GM23338 (cell line): ENCODE data around the gene SUN2.

Experiments
- CREB1 ChIP-seq: fragments of 250-450 bp; sonication (Bioruptor Pico); IDR thresholded peaks from 2 replicates; pipeline ENCODE4 v1.5.0; 2020; ENCODE audit warnings: low read depth, mild to moderate bottlenecking, moderate library complexity
- EZH2 ChIP-seq: fragments of 200-600 bp; sonication (generic); IDR thresholded peaks from one replicate; pipeline ENCODE4 v1.8.0; 2017; ENCODE audit warnings: antibody characterized with exemption, mild to moderate bottlenecking, low read depth; ENCODE audit not compliant: unreplicated experiment
- JUNB ChIP-seq: IDR thresholded peaks from one replicate; pipeline ENCODE4 v1.6.1; 2016; ENCODE audit warnings: antibody characterized with exemption; ENCODE audit not compliant: unreplicated experiment
- NANOG ChIP-seq: IDR thresholded peaks from 2 replicates; pipeline ENCODE4 v1.6.1; 2016; ENCODE audit warnings: antibody characterized with exemption, borderline replicate concordance
- POLR2AphosphoS5 ChIP-seq: IDR thresholded peaks from 2 replicates; pipeline ENCODE4 v1.6.1; 2016; ENCODE audit warnings: antibody characterized with exemption, low read depth
- STAT1 ChIP-seq: IDR thresholded peaks from one replicate; pipeline ENCODE4 v1.6.1; 2016; ENCODE audit warnings: antibody characterized with exemption; ENCODE audit not compliant: unreplicated experiment
- ZNF114 ChIP-seq: fragments of 250-450 bp; sonication (Bioruptor Pico); IDR thresholded peaks from 2 replicates; pipeline ENCODE4 v1.5.0; 2020; ENCODE audit warnings: mild to moderate bottlenecking, moderate library complexity
- TF ChIP-seq, protein P1 (sequence below), 2 experiments: fragments of 200-600 bp in 1 of 2; sonication (generic) in 1 of 2; conservative IDR thresholded peaks; 2 replicates each; pipeline versions ENCODE4 v1.5.1 to v1.6.1; 2016 to 2017; ENCODE audit warnings: antibody characterized with exemption in 2 of 2, low read depth in 2 of 2, mild to moderate bottlenecking in 2 of 2, moderate library complexity in 1 of 2
- TF ChIP-seq, protein P2 (sequence below): IDR thresholded peaks from one replicate; pipeline ENCODE4 v1.6.1; 2018; ENCODE audit warnings: antibody characterized with exemption; ENCODE audit not compliant: unreplicated experiment

DNA sequence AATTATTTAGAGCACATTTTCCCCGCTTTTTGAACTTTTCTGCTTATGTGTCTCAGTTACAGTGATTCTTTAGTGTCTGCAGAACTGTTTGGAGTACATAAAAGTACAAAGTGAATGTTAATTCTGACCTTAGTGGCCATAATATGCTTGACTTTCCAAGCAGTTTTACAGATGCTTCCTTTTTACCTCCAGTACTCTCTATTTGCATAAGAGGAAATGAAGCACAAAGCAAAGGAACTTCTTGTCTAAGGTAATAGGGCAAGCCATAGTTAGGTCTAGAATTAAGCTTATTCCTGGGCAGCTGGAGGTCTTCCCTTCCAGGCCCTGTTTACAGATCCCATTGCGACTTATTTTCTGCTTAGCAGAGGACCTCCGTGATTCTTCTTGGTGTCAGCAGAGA, 46.5 kb downstream of the SUN2 start:
- TF ChIP-seq, protein P1, sequence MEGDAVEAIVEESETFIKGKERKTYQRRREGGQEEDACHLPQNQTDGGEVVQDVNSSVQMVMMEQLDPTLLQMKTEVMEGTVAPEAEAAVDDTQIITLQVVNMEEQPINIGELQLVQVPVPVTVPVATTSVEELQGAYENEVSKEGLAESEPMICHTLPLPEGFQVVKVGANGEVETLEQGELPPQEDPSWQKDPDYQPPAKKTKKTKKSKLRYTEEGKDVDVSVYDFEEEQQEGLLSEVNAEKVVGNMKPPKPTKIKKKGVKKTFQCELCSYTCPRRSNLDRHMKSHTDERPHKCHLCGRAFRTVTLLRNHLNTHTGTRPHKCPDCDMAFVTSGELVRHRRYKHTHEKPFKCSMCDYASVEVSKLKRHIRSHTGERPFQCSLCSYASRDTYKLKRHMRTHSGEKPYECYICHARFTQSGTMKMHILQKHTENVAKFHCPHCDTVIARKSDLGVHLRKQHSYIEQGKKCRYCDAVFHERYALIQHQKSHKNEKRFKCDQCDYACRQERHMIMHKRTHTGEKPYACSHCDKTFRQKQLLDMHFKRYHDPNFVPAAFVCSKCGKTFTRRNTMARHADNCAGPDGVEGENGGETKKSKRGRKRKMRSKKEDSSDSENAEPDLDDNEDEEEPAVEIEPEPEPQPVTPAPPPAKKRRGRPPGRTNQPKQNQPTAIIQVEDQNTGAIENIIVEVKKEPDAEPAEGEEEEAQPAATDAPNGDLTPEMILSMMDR (conservative IDR thresholded peaks at IDR 0.05; ENCODE audit: low read depth in 2 of 2) = no peak
- TF ChIP-seq ZNF114 (no peak), NANOG (no peak), EZH2 (no peak), STAT1 (no peak), POLR2AphosphoS5 (no peak), JUNB (no peak), CREB1 (CRISPR knock-in tag) (no peak)
- TF ChIP-seq, protein P2, sequence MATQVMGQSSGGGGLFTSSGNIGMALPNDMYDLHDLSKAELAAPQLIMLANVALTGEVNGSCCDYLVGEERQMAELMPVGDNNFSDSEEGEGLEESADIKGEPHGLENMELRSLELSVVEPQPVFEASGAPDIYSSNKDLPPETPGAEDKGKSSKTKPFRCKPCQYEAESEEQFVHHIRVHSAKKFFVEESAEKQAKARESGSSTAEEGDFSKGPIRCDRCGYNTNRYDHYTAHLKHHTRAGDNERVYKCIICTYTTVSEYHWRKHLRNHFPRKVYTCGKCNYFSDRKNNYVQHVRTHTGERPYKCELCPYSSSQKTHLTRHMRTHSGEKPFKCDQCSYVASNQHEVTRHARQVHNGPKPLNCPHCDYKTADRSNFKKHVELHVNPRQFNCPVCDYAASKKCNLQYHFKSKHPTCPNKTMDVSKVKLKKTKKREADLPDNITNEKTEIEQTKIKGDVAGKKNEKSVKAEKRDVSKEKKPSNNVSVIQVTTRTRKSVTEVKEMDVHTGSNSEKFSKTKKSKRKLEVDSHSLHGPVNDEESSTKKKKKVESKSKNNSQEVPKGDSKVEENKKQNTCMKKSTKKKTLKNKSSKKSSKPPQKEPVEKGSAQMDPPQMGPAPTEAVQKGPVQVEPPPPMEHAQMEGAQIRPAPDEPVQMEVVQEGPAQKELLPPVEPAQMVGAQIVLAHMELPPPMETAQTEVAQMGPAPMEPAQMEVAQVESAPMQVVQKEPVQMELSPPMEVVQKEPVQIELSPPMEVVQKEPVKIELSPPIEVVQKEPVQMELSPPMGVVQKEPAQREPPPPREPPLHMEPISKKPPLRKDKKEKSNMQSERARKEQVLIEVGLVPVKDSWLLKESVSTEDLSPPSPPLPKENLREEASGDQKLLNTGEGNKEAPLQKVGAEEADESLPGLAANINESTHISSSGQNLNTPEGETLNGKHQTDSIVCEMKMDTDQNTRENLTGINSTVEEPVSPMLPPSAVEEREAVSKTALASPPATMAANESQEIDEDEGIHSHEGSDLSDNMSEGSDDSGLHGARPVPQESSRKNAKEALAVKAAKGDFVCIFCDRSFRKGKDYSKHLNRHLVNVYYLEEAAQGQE = no peak
